IPS-18c (cell line): ENCODE measurements around the gene TF.
"Not testable (repeated sequence)": the region's sequence is repeated elsewhere in the genome, so short reads cannot be mapped to it uniquely, and the experiment has no call there.

ENCODE experiments used
- H3K4me3 ChIP-seq: 2 replicates; pipeline ENCODE4 v1.7.0; 2013; ENCODE audit warnings: low read depth, mild to moderate bottlenecking, low read length, moderate library complexity; ENCODE audit not compliant: insufficient read depth
- H3K9me3 ChIP-seq: one replicate; pipeline ENCODE4 v1.6.1; 2013; ENCODE audit warnings: mild to moderate bottlenecking, low read length, moderate library complexity; ENCODE audit not compliant: control insufficient read depth, insufficient read depth

The TF gene

DNA sequence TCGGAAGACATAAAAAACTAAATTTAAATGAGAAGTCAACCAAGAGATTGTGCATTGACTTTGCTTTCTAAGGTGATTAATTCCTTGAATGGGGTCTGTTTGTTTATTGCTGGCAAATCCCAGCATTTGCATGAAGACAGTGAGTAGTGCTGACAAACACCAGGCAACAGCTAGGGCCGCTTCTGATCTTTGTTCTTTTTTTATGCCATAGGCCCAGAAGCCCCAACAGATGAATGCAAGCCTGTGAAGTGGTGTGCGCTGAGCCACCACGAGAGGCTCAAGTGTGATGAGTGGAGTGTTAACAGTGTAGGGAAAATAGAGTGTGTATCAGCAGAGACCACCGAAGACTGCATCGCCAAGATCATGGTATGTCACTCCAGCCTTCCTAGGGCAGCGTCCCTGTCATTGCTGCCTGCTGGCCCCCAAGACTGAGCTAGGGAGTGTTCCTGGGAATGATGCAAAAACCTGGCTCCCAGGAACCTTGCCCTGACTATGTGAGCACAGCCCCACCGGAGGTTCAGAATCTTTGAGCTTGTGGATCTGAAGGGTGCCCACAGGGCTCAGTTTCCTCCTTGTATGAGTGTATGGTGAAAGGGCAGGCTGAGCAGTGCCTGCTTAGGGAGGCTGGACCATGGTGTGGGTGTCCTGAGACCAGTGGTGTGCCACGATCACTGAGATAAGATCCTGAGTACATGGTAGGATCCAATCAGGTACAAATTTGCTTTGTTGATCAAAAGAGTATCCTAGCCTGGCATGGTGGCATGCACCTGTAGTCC lies 13.0 kb downstream of the TF start:
- no peak overlapping the region for H3K4me3 ChIP-seq
- no peaks in the 10 kb centered on the region for H3K9me3 ChIP-seq

DNA sequence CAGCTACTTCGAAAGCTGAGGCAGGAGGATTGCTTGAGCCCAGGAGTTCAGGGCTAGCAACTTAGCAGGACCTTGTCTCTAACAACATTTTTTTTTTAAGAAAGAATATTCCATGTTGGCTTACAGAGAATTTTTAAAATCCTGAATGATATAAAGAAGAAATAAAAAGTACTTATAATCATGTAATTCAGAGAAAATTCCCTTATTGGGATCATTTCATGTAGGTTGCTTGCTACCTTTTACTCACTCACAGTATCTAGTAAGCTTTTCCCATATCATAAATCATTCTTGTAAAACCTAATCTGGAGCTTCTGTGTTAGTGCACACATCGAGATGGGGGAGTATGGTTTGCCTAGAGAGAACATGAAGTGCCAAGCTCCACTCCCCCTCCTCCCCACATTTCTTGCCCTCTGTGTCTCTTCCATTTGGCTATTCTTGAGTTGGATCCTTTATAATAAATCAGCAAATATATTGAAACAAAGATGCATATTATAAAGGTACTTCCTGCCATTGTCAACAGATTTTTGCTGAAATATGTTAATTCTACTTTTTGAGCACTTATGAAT lies 13.6 kb downstream of the TF start:
- Histone ChIP-seq H3K9me3 (no peaks in the 10 kb centered on the region), H3K4me3 (no peak overlapping the region)

DNA sequence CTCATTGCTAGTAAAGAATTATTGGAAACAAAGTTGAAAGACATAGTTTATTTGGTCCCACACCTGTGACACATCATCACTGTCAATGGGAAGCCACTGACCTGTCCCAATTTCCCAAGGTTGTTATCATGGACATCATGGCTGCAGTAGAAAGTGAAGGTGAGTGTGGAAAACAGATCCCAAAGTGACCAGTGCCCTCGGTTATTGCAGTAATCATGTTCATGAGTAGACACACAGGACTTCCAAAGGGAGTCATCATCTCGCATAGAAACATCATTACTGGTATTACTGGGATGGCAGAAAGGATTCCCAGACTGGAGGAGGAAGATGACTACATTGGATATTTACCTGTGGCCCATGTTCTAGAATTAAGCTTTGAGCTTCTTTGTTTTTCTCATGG lies 14.7 kb downstream of the TF start:
- Histone ChIP-seq H3K4me3 (no peak overlapping the region), H3K9me3 (no peaks in the 10 kb centered on the region)

DNA sequence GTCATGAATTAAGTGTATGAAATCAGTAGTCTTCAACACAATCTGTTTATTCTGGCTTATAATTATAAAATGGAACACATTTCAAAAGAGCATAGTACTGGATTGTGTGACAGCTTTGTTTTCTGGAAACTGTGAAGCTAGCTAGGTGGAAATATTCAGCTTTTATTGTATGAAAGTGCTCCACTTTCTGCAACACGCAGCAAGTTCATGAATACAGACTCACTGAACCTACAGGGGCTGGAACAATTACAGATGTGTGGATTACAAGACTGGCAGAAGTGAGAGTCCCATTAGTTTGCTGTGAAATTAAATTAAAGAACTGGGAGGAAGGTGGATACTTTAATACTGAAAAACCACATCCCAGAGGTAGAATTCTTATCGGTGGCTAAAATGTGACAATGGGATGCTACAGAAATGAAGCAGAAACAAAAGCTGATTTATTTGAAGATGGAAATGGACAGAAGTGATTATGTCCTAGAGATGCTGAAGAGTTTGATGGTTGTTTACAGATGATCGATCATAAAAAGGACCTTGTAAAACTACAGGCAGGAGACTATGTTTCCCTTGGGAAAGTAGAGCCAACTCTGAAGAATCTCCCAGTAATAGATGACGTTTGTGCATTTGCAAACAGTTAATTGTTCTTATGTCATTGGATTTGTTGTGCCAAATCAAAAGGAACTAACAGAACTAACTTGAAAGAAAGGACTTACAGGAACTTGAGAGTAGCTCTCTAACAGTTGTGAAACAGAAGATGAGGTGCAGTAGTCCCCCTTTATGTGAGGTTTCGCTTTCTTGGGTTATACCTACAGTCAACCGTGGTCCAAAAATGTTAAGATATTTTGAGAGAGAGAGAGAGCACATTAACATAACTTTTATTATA lies 15.7 kb downstream of the TF start:
- no peaks in the 10 kb centered on the region for H3K9me3 ChIP-seq
- no peak overlapping the region for H3K4me3 ChIP-seq

DNA sequence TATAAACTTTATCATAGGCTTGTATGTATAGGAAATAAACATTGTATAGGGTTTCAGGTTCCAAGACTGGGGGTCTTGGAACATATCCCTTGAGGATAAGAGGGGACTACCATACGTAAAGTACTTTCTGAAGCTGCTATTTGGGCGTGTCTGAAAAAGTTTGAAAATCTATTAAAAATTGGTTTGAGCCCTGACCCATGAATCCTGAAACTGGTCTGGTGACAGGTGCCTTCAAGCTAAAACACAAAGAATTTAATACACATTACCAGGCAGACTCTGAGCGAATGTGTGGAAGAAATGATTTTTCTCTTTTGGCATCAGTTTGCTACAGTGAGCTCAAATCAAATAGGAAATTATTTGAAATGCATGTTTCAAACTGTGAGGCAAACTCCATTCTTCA lies 16.3 kb downstream of the TF start:
- Histone ChIP-seq H3K4me3 (no peak overlapping the region), H3K9me3 (no peaks in the 10 kb centered on the region)

DNA sequence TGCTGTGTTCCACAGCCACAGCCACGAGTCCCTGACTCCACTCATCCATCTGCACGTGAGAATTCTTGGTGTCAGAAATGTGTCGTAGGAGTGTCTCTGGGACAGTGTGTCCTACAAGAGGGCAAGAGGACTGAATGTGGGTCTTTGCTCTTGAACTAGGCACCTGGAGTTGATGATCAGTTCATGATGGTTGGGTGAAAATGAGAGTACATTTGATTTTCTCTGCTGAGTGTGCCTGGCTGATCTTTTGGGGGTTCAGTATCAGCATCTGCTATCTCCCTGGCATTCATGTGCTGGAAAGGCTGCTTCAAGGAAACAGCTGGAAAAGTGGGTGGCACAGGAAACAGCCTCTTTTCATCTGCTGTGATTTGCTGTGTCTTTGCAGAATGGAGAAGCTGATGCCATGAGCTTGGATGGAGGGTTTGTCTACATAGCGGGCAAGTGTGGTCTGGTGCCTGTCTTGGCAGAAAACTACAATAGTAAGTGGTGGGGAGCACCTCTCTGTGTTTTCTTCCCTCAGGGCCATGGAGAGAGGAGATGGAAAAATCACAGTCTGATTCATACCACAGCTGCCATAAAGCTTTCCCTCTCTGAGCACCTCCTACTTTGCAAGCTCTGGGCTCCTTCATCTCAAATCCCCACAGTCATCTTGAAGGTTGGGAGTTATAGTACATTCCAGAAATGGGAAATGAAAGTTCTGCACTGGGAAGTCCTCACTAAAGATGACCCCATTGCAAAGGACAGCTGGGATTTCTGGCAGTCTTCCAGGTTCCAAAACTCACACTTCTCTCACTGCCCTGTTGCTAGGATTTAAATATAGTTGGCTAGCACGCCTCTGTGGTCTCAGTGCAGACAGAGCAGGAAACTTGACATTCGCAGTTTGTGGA lies 17.8 kb downstream of the TF start:
- H3K4me3 ChIP-seq = no peak overlapping the region
- H3K9me3 ChIP-seq = no peaks in the 10 kb centered on the region

DNA sequence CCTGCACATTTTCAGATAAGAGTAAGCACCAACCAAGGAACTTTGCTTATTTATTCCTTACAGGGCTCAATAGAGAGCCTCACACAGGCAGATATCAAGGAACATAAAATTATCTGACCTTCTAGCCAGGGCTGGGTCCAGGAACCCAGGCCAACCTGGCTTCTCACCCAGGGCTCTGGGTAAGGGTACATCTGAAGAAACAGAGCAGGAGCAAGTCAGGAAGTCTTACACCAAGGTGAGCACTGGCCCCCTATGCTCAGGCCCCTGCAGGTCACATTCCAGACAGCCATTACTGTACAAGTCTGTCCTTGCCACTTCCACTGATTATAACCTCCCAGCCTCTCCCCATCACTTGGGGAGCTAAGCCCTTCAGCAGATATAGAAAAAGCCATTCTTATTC lies 19.1 kb downstream of the TF start:
- Histone ChIP-seq H3K4me3 (no peak overlapping the region), H3K9me3 (no peaks in the 10 kb centered on the region)

DNA sequence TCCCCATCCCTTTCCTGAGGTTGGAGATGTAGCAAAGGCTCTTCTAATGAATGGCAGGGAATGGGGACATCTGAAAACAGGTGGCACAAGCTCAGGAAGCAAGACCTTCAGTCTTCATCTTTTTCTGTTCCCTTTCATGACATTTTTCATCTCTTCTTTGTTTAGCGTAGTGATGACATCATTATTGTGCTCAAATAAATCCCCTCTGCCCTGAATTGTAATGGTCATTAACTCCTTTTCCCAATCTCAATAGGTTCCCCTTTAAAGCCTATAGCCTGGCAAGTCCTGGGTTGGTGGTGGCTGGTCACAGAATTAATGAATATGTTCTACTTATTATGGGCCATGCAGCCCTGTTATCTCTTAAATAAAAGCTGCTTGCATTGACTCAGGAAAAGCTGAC lies 21.4 kb downstream of the TF start:
- H3K9me3 ChIP-seq = no peaks in the 10 kb centered on the region
- H3K4me3 ChIP-seq = no peak overlapping the region

DNA sequence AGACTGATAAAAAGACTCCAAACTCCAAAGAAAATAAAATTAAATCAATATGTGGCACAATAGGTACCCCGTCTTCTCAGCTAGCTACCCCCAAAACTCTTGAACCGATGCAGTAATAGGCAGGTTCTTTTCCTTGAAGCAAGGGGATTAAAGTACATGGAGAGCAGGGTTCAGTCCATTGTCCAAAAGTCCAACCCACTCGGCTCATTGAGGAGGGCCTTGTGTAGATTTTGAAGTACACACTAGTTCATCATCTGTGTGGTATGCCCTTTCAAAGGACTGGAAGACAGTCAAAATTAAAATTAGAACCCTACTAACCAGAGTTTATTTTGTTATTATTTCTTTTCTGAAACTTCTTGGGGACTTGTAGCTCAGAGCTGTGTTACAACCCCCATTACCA lies 23.3 kb downstream of the TF start:
- no peaks in the 10 kb centered on the region for H3K9me3 ChIP-seq
- no peak overlapping the region for H3K4me3 ChIP-seq

DNA sequence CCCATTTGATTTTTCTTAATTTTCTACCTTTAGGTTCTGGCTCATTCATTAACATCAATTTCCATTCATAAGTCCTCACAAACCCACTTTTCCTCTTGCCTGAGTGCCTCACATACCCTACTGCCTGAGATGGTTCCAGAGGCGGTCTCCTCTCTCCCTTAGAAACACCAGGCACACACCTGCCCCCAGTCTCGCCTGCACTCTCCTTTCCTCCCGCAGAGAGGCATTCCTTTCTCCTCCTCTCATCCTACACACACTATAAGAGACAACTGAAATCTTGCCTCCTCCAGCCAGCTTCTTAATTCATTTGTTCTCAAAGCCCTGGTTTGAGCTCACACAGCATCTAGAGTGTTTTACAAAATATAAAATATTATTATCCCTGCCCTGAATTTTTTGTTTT lies 27.5 kb downstream of the TF start:
- H3K4me3 ChIP-seq = no peak overlapping the region
- H3K9me3 ChIP-seq = no peaks in the 10 kb centered on the region

DNA sequence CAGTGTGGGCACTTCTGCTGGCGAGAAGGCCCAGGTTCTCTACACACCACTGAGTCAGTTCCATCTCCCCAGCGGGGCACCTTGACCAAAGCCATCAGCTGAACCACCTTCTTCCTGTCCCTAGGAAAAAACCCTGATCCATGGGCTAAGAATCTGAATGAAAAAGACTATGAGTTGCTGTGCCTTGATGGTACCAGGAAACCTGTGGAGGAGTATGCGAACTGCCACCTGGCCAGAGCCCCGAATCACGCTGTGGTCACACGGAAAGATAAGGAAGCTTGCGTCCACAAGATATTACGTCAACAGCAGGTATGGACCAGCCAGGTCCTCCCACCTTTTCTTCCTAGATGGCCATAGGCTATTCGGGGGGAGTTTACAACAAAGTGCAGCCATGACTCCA lies 29.1 kb downstream of the TF start:
- Histone ChIP-seq H3K9me3 (no peaks in the 10 kb centered on the region), H3K4me3 (no peak overlapping the region)

DNA sequence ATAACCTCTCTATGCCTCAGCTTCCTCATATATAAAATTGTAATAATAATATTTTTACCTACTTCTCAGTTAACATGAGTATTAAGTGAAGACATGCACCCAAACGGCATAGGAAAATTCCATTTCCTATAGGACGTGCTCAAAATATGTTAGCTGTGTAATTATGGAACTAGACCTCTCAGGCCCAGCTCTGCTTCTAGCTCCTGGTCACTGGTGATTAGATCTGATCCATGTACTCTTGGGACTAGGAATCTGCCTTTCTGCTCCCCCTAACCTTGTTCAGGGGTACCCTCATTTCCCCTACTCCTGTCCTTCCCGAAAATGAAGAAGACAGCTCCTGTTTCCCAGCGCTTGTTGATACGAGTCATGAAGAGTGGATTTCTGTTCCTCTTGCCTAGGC lies 29.6 kb downstream of the TF start:
- Histone ChIP-seq H3K4me3 (no peak overlapping the region), H3K9me3 (no peaks in the 10 kb centered on the region)

DNA sequence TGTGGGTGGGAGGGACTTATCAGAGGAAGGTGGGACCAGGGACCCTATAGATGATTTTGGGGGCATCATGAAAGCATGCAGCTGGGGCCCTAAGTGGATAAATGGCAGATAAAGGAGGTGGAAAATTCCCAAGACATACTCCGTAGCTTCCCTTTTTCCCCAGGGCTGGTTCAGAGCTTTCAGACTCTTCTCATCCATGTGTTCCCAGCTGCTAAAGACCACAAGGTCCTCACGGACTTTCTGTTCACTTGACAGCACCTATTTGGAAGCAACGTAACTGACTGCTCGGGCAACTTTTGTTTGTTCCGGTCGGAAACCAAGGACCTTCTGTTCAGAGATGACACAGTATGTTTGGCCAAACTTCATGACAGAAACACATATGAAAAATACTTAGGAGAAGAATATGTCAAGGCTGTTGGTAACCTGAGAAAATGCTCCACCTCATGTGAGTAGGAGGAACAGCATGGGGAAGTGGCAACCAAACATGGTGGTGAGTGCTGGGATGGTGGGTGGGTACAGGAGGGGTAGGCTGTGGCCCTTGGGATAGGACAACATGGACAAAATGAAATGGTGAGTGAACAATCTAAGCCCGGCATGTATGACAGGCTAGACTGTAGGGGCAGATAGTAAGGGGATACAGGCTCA lies 30.7 kb downstream of the TF start:
- no peak overlapping the region for H3K4me3 ChIP-seq
- no peaks in the 10 kb centered on the region for H3K9me3 ChIP-seq

DNA sequence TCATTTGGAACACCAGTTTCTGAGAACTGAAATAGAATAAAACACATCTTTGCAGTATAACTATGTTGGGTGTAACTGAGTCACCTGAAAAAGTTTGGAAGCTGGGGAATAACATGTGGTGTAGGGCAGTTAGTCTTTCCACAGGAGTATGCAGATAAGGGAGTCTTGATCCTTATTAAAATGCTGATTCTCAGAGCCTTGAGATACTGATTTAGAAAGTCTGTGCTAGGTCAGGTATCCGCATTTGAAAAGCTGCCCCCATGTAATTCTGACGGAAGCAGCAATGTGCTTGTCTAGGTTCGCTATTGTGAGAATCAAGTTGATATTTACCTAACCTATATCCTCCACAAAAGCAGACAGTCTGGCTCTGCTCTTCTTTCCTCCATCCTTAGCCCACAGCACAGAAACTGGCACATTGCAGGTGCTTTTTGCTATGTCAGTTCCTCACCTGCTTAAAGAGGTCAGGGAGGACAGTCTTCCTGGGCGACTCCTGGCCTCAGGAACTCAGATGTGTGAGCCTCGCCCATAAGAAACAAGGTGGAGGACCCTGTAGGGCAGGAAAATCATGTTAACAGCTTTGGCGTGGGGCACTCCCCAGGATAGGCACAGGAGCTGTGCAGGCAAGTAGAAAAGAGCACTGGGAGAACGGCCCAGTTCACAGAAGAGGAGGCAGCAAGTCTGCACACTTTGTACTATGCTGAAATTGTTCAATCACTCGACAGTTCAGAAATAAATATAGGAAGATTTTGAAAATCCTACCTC lies 31.8 kb downstream of the TF start:
- Histone ChIP-seq H3K4me3 (no peak overlapping the region), H3K9me3 (no peaks in the 10 kb centered on the region)

DNA sequence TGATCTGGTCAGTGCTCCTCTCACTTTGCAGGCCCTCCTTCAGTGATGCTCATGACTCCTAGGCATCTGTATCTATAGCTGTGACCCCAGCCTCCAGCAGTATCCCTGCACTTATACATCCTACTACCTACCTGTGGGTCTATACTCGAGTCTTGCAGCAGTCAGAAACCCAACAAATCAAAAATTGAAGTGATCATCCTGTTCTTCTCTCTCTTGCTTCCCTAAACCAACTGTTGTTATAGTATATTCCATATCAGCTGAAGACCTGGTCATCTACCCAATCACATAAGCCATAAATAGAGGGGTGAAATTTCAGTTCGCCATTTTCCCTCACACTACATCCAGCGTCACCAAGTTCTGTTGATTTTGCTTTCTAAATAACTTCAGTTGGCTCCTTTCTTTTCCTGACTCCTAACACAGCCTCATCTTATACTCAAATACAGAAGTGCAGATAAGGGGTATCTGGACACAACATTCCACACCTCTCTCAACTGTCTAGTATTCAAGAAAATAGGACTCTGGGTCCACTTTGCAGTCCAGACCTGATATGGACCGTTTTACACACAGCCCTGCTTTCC lies 33.5 kb downstream of the TF start:
- no peak overlapping the region for H3K4me3 ChIP-seq
- no peaks in the 10 kb centered on the region for H3K9me3 ChIP-seq

DNA sequence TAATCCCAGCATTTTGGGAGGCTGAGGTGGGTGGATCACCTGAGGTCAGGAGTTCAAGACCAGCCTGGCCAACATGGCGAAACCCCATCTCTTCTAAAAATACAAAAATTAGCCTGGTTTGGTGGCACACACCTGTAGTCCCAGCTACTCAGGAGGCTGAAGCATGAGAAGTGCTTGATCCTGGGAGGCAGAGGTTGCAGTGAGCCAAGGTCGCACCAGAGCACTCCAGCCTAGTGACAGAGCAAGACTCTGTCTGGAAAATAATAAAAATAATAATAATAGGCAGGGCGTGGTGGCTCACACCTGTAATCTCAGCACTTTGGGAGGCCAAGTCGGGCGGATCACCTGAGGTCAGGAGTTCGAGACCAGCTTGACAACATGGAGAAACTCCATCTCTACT lies 34.6 kb downstream of the TF start:
- H3K4me3 ChIP-seq, H3K9me3 ChIP-seq: not testable (repeated sequence)
